ENCODE results near the gene SHB.

The SHB gene

GRCh38 chr9:37997636-37998374 is 71.2 kb downstream of the SHB start:
- no peaks in the 10 kb centered on the region for H3K9me3 ChIP-seq
- intact Hi-C loops (cut with DNase I; ENCODE audit: low total_unique reads) = loop anchor here (10.0 kb wide), 1 partner anchor 53 kb away; no protein-coding TSS in a partner anchor
- H3K4me1 ChIP-seq = peaks cover 0 to 58% (median 18%) of the 10 kb centered on the region in 4 donors
- H3K27ac ChIP-seq = peak overlapping the region in 1 of 2 donors; percentile 19
- no peak for DNase-seq
- H3K27me3 ChIP-seq = no peaks in the 10 kb centered on the region
- H3K36me3 ChIP-seq = no peaks in the 10 kb centered on the region
- H3K4me3 ChIP-seq = no peak overlapping the region
- TF ChIP-seq CTCF (IDR thresholded peaks at IDR 0.05) = no peak

GRCh38 chr9:37996819-37997217 is 72.2 kb downstream of the SHB start:
- Histone ChIP-seq H3K36me3 (no peaks in the 10 kb centered on the region), H3K27ac (no peak overlapping the region), H3K27me3 (no peaks in the 10 kb centered on the region), H3K9me3 (no peaks in the 10 kb centered on the region), H3K4me1 (peaks cover 0 to 58% (median 18%) of the 10 kb centered on the region in 4 donors), H3K4me3 (no peak overlapping the region)
- TF ChIP-seq CTCF (IDR thresholded peaks at IDR 0.05) = no peak
- intact Hi-C loops (cut with DNase I; ENCODE audit: low total_unique reads) = loop anchor here (10.0 kb wide), 1 partner anchor 52 kb away; no protein-coding TSS in a partner anchor
- DNase-seq = no peak

GRCh38 chr9:37995961-37996818 is 72.8 kb downstream of the SHB start:
- H3K27me3 ChIP-seq = no peaks in the 10 kb centered on the region
- no peak for TF ChIP-seq CTCF (IDR thresholded peaks at IDR 0.05)
- H3K9me3 ChIP-seq = no peaks in the 10 kb centered on the region
- no peak for DNase-seq
- H3K36me3 ChIP-seq = no peaks in the 10 kb centered on the region
- intact Hi-C loops (cut with DNase I; ENCODE audit: low total_unique reads) = loop anchor here (10.0 kb wide), 1 partner anchor 51 kb away; no protein-coding TSS in a partner anchor
- H3K4me3 ChIP-seq = no peak overlapping the region
- no peak overlapping the region for H3K27ac ChIP-seq
- H3K4me1 ChIP-seq = peaks cover 0 to 58% (median 18%) of the 10 kb centered on the region in 4 donors

GRCh38 chr9:37995348-37995737 is 73.7 kb downstream of the SHB start:
- Histone ChIP-seq H3K4me1 (peaks cover 0 to 58% (median 18%) of the 10 kb centered on the region in 4 donors), H3K36me3 (no peaks in the 10 kb centered on the region), H3K27ac (peak overlapping the region; percentile 57), H3K4me3 (no peak overlapping the region), H3K9me3 (no peaks in the 10 kb centered on the region), H3K27me3 (no peaks in the 10 kb centered on the region)
- intact Hi-C loops (cut with DNase I; ENCODE audit: low total_unique reads) = loop anchor here (10.0 kb wide), 1 partner anchor 51 kb away; no protein-coding TSS in a partner anchor
- no peak for TF ChIP-seq CTCF (IDR thresholded peaks at IDR 0.05)
- DNase-seq = peak in 1 of 2 donors; percentile 56

GRCh38 chr9:37994639-37995347 is 74.2 kb downstream of the SHB start:
- Histone ChIP-seq H3K27me3 (no peaks in the 10 kb centered on the region), H3K9me3 (no peaks in the 10 kb centered on the region), H3K4me3 (peak overlapping the region in 1 of 2 donors; percentile 1), H3K4me1 (peaks cover 0 to 56% (median 18%) of the 10 kb centered on the region in 4 donors), H3K36me3 (no peaks in the 10 kb centered on the region), H3K27ac (peak overlapping the region; percentile 57)
- intact Hi-C loops (cut with DNase I; ENCODE audit: low total_unique reads) = loop anchor here (10.0 kb wide), 1 partner anchor 50 kb away; no protein-coding TSS in a partner anchor
- no peak for TF ChIP-seq CTCF (IDR thresholded peaks at IDR 0.05)
- peak; percentile 80 to 88 for DNase-seq
